Stomach (tissue), 8 donors: ENCODE measurements around the gene TBL2. TPM values are rescaled to one million over a fixed set of nuclear protein-coding genes. Genes with fewer than 3 reads are reported as not detected.

Source experiments
- polyA plus RNA-seq, 3 donors: library from polyadenylated mRNA; stranded (reverse); fragments of 200-250 nt; gene quantifications; one replicate each; pipeline ENCODE4 v1.2.3, GENCODE V29; 2013
- total RNA-seq, 5 donors: library from RNA; depleted of rRNA; stranded (reverse); fragments of >200 nt; gene quantifications; one replicate each; pipeline versions ENCODE4 v1.1.0 to v1.2.3, GENCODE V29; 2014 to 2016
- donor health status: healthy with polysubstance abuse.
- donor health status: Bipolar disorder and iron deficiency.
- donor health status: healthy.

The TBL2 gene
- total and polyA plus RNA-seq, 8 donors = 1.2 to 176 (median 21.7) TPM

Other genes with a start within 250 kb of the TBL2 start
- under 1 TPM in 1 of 5 donors, not detected in 4; 0.18 TPM for gene FZD9, start 144.8 kb downstream of the TBL2 start, total RNA-seq
- gene FZD9, start 144.8 kb downstream of the TBL2 start, polyA plus RNA-seq = under 1 TPM in 2 of 3 donors, not detected in 1; 0.35 to 0.50 TPM
- gene BAZ1B, start 56.3 kb downstream of the TBL2 start, total RNA-seq = 100 to 1,000 TPM in 1 of 5 donors, 10 to 100 TPM in 4; 43.0 to 210 (median 52.2) TPM
- gene BAZ1B, start 56.3 kb downstream of the TBL2 start, polyA plus RNA-seq = 10 to 100 TPM in 2 of 3 donors, 1 to 10 TPM in 1; 8.9 to 18.9 (median 14.4) TPM
- gene BCL7B, start 20.9 kb downstream of the TBL2 start, total RNA-seq = 100 to 1,000 TPM in 1 of 5 donors, 10 to 100 TPM in 3, 1 to 10 TPM in 1; 9.0 to 105 (median 76.1) TPM
- 10 to 100 TPM; 39.1 to 75.6 (median 54.7) TPM for gene BCL7B, start 20.9 kb downstream of the TBL2 start, polyA plus RNA-seq
- gene MLXIPL, start 45.9 kb upstream of the TBL2 start, total RNA-seq = 100 to 1,000 TPM in 1 of 5 donors, 10 to 100 TPM in 3, 1 to 10 TPM in 1; 4.4 to 102 (median 16.1) TPM
- 1 to 10 TPM; 2.4 to 3.1 (median 2.6) TPM for gene MLXIPL, start 45.9 kb upstream of the TBL2 start, polyA plus RNA-seq
- under 1 TPM in 1 of 5 donors, not detected in 4; 0.55 TPM for gene VPS37D, start 89.3 kb upstream of the TBL2 start, total RNA-seq
- gene VPS37D, start 89.3 kb upstream of the TBL2 start, polyA plus RNA-seq = 1 to 10 TPM; 2.2 to 2.4 (median 2.3) TPM
- 10 to 100 TPM in 1 of 5 donors, 1 to 10 TPM in 3, not detected in 1; 1.2 to 11.3 (median 3.2) TPM for gene DNAJC30, start 104.9 kb upstream of the TBL2 start, total RNA-seq
- gene DNAJC30, start 104.9 kb upstream of the TBL2 start, polyA plus RNA-seq = 1 to 10 TPM; 5.7 to 8.2 (median 8.0) TPM
- gene BUD23, start 105.0 kb upstream of the TBL2 start, total RNA-seq = 10 to 100 TPM; 17.4 to 60.4 (median 34.5) TPM
- 10 to 100 TPM; 36.7 to 71.9 (median 55.8) TPM for gene BUD23, start 105.0 kb upstream of the TBL2 start, polyA plus RNA-seq
- 10 to 100 TPM in 2 of 5 donors, 1 to 10 TPM in 2, not detected in 1; 3.9 to 57.2 (median 11.6) TPM for gene STX1A, start 141.1 kb upstream of the TBL2 start, total RNA-seq
- gene STX1A, start 141.1 kb upstream of the TBL2 start, polyA plus RNA-seq = 1 to 10 TPM; 1.1 to 8.1 (median 4.2) TPM
- 100 to 1,000 TPM in 1 of 5 donors, 10 to 100 TPM in 4; 11.6 to 112 (median 13.8) TPM for gene ABHD11, start 160.2 kb upstream of the TBL2 start, total RNA-seq
- gene ABHD11, start 160.2 kb upstream of the TBL2 start, polyA plus RNA-seq = 10 to 100 TPM; 19.5 to 27.2 (median 22.9) TPM
- gene CLDN3, start 191.7 kb upstream of the TBL2 start, total RNA-seq = 1,000 to 10,000 TPM in 1 of 5 donors, 1 to 10 TPM in 2, under 1 TPM in 1, not detected in 1; 0.45 to 1,550 (median 2.2) TPM
- gene CLDN3, start 191.7 kb upstream of the TBL2 start, polyA plus RNA-seq = 1 to 10 TPM in 1 of 3 donors, under 1 TPM in 1, not detected in 1; 0.62 to 1.4 TPM